Upper lobe of left lung (tissue), 6 donors: ENCODE data around the gene MYLK. TPM values are rescaled to one million over a fixed set of nuclear protein-coding genes. Genes with fewer than 3 reads are reported as not detected.
A peak's percentile ranks its signal among the peaks of the same experiment; 100 is the strongest.

Source experiments
- ATAC-seq, 2 donors: fragments of 200-7000 bp; cut with Tn5 transposase; one replicate each; pipeline ENCODE4 v1.9.1; 2022; ENCODE audit warnings: mild to moderate bottlenecking in 2 of 2, moderate library complexity in 2 of 2; ENCODE audit not compliant: low FRiP score in 2 of 2
- DNase-seq, 2 donors: peaks; one replicate each; pipeline ENCODE4 v3.0.0-alpha.2; 2019 to 2020
- H3K27ac ChIP-seq, 4 donors: fragments of 200-600 bp; sonication (generic); one replicate each; pipeline ENCODE4 v1.5.1; 2016 to 2019
- H3K27me3 ChIP-seq, 4 donors: fragments of 200-600 bp; sonication (generic); one replicate each; pipeline ENCODE4 v1.5.1; 2017 to 2019
- H3K36me3 ChIP-seq, 4 donors: fragments of 200-600 bp; sonication (generic); one replicate each; pipeline ENCODE4 v1.5.1; 2016 to 2019
- H3K4me1 ChIP-seq, 4 donors: fragments of 200-600 bp; sonication (generic); one replicate each; pipeline ENCODE4 v1.5.1; 2018 to 2019
- H3K4me3 ChIP-seq, 4 donors: fragments of 200-600 bp; sonication (generic); one replicate each; pipeline ENCODE4 v1.5.1; 2017 to 2019; ENCODE audit warnings: mild to moderate bottlenecking in 2 of 4, moderate library complexity in 1 of 4
- H3K9me3 ChIP-seq, 4 donors: fragments of 200-600 bp; sonication (generic); one replicate each; pipeline ENCODE4 v1.5.1; 2018 to 2019
- CTCF ChIP-seq, 6 experiments: fragments of 450-650 bp in 4 of 6; fragments of 200-600 bp in 2 of 6; sonication (generic) in 2 of 6; IDR thresholded peaks; one replicate each; pipeline ENCODE4 v1.5.1; 2016 to 2019; ENCODE audit warnings: antibody characterized with exemption in 6 of 6
- EP300 ChIP-seq, 4 donors: sonication (generic); formaldehyde crosslinking; IDR thresholded peaks; one replicate each; pipeline ENCODE4 v1.5.1; 2017; ENCODE audit warnings: antibody characterized with exemption in 4 of 4, control low read depth in 2 of 4
- POLR2A ChIP-seq, 4 donors: fragments of 450-650 bp; IDR thresholded peaks; one replicate each; pipeline ENCODE4 v1.5.1; 2016 to 2017; ENCODE audit warnings: antibody characterized with exemption in 4 of 4, mild to moderate bottlenecking in 2 of 4
- POLR2AphosphoS5 ChIP-seq, 2 donors: sonication (generic); formaldehyde crosslinking; IDR thresholded peaks; one replicate each; pipeline ENCODE4 v1.5.1; 2017; ENCODE audit warnings: antibody characterized with exemption in 2 of 2
- WGBS, 2 donors: methylation state at CpG; one replicate each; pipeline ENCODE4 v1.1.5; 2017 to 2018; 5-methylcytosine and 5-hydroxymethylcytosine counted together
- total RNA-seq, 6 donors: library from RNA; depleted of rRNA in 4 of 6; stranded (reverse); fragments of >200 nt in 4 of 6; gene quantifications; one replicate each; pipeline versions ENCODE4 v1.1.0 to v1.2.1, GENCODE V29; 2016 to 2021
- donor health status: DM: no; HTN: no; CAD: no; lungs with moderate emphysema.
- donor health status: DM: no; HTN: yes; CAD: no; lungs with severe emphysema.

Gene MYLK
- total RNA-seq, 6 donors from 2014 or later = 105 to 378 (median 160) TPM

GRCh38 chr3:123655400-123655799 lies 228.7 kb downstream of the MYLK start:
- Histone ChIP-seq H3K36me3 (peaks cover 4 to 44% (median 10%) of the 10 kb centered on the region in 4 donors), H3K4me3 (no peak overlapping the region), H3K9me3 (no peaks in the 10 kb centered on the region), H3K4me1 (peaks cover 63 to 82% (median 78%) of the 10 kb centered on the region in 4 donors), H3K27me3 (no peaks in the 10 kb centered on the region), H3K27ac (peak overlapping the region; percentile 62 to 89 (median 88))
- no peak for TF ChIP-seq EP300 (IDR thresholded peaks at IDR 0.05)
- no peak for TF ChIP-seq POLR2AphosphoS5 (IDR thresholded peaks at IDR 0.05)
- TF ChIP-seq CTCF (IDR thresholded peaks at IDR 0.05) = no peak
- TF ChIP-seq POLR2A (IDR thresholded peaks at IDR 0.05) = no peak
- DNase-seq (peak in 1 of 2 donors; percentile 44), ATAC-seq (no peak)
- WGBS, 2 donors = 29 to 49% methylated on average over 2 of the region's 2 CpGs

- H3K9me3 ChIP-seq = no peaks in the 10 kb centered on the region
- 12 to 33% methylated on average over 5 of the region's 5 CpGs for WGBS, 2 donors
- H3K27me3 ChIP-seq = no peaks in the 10 kb centered on the region
- peaks cover 41 to 61% (median 56%) of the 10 kb centered on the region in 4 donors for H3K4me1 ChIP-seq
- H3K36me3 ChIP-seq = peaks cover 9 to 65% (median 24%) of the 10 kb centered on the region in 4 donors
- DNase-seq (peak in 1 of 2 donors; percentile 78), ATAC-seq (peak; percentile 71 to 73)
- TF ChIP-seq POLR2AphosphoS5 (IDR thresholded peaks at IDR 0.05) (peak; percentile 65 to 74), CTCF (IDR thresholded peaks at IDR 0.05) (no peak), EP300 (IDR thresholded peaks at IDR 0.05) (no peak), POLR2A (IDR thresholded peaks at IDR 0.05) (peak in 1 of 4 donors; percentile 48)
- no peak overlapping the region for H3K4me3 ChIP-seq
- H3K27ac ChIP-seq = peak overlapping the region; percentile 54 to 89 (median 89)
These were observed 230.9 kb downstream of the MYLK start for GRCh38 chr3:123653221-123653682.

- WGBS, 2 donors = 16 to 24% methylated on average over 9 of the region's 9 CpGs
- TF ChIP-seq CTCF (IDR thresholded peaks at IDR 0.05) (peak; percentile 72 to 88 (median 80)), EP300 (IDR thresholded peaks at IDR 0.05) (no peak)
- DNase-seq (peak; percentile 79 to 86), ATAC-seq (peak; percentile 91 to 95)
- Histone ChIP-seq H3K27ac (peak overlapping the region; percentile 54 to 89 (median 89)), H3K9me3 (no peaks in the 10 kb centered on the region), H3K4me1 (peaks cover 35 to 53% (median 49%) of the 10 kb centered on the region in 4 donors), H3K27me3 (no peaks in the 10 kb centered on the region), H3K4me3 (no peak overlapping the region), H3K36me3 (peaks cover 9 to 73% (median 31%) of the 10 kb centered on the region in 4 donors)
These were observed 231.7 kb downstream of the MYLK start for GRCh38 chr3:123652342-123652984.

- Histone ChIP-seq H3K4me3 (no peak overlapping the region), H3K36me3 (peaks cover 9 to 75% (median 38%) of the 10 kb centered on the region in 4 donors), H3K4me1 (peaks cover 28 to 45% (median 42%) of the 10 kb centered on the region in 4 donors), H3K27me3 (no peaks in the 10 kb centered on the region), H3K27ac (peak overlapping the region in 2 of 4 donors; percentile 22 to 89), H3K9me3 (no peaks in the 10 kb centered on the region)
- no peak for ATAC-seq
- DNase-seq = no peak
- TF ChIP-seq POLR2AphosphoS5 (IDR thresholded peaks at IDR 0.05) (no peak), EP300 (IDR thresholded peaks at IDR 0.05) (no peak), CTCF (IDR thresholded peaks at IDR 0.05) (no peak), POLR2A (IDR thresholded peaks at IDR 0.05) (no peak)
- 84 to 86% methylated on average over 9 to 11 of the region's 11 CpGs for WGBS, 2 donors
These were observed 232.4 kb downstream of the MYLK start for GRCh38 chr3:123651449-123652341.
